HG03097 (cell line): ENCODE data around the gene ARL10.

Source experiments
- ATAC-seq: cut with Tn5 transposase; IDR thresholded peaks from one replicate; pipeline ENCODE4 v1.9.1; 2021; ENCODE audit not compliant: unreplicated experiment, low FRiP score

ARL10 gene

DNA sequence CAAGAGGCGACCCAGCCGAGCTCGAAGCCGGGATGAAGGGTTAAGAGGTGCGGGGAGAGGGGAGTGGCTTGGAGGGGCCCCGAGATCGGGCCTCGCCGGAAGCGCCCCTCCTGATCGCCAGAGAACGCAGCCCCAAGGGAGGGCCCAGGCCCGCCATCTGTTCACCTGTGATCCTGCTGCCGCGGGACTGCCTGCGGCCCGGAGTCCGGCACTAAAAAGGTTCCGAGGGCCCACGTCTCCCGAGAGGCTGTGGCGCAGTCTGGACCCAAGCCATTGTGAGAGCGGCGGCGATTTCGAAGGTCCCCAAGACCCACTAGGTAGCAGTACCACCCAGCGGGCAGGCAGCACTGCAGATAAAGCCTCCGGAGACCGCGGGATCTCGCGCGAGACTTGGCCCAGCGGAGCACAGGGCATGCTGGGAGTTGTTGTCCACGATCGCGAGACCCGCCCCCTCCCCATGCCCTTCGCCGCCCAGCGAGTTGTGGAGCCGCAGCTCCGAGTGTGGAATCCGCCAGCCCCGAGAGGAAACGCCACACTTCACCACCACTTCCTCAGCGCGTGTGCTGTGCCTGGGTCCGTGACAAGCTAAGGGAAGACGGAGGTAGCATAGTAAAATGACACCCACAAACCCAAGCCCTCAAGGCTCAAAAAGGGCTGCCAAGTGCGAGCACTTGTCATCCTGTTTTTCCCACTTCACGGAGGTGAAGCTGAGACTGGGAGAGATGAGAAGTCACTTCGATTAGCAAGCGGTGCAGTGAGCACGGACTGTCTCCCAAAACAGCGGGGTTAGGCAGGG, 3.7 kb upstream of the ARL10 start, which contains the start of gene KIAA1191:
Gene KIAA1191, minus strand, starts transcription at position 328 of the 796 bp plus-strand sequence. CDS start 2,256 bp downstream, outside the sequence.
- ATAC-seq, result peak; percentile 87

DNA sequence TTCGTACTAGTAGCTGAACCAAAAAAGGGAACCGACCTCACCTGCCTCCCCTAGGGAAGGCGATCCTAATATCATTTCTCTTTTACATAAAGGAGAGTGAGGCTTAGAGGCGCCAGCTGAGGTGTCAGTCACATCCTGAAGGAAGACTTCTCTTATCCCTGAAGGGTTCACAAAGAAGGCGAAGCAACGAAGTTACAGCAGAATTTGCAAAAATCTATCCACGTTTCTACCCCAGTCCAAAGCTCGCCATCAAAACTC, 3.1 kb upstream of the ARL10 start:
- no peak for ATAC-seq

DNA sequence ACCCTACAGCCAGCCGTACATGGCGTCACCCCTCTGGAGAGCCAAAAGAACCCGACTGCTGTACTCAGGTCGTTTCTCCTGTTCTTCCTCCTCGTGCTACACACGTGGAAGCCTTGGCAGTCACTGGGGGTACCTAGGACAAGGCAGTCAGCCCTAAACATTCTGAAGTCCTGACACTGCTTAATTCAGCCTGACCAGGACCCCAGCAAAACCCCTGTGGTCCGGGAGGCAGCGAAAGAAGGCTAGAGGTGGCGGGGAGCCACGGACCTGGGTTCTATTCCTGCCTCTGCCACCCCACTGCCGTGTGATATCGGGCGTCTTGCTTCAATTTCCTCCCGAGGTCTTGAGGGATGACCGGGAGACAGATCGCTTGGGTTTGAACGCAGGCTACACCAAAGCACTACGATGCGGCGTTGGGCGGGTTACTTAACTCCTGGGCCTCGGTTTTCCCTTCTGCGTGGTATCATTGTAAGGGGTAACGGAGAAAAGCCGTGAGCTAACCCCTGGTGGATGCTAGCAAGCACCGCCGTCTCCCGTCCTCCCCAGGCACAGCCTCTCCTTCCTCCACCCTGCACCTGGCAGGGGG, 429 bp upstream of the ARL10 start:
- no peak for ATAC-seq

DNA sequence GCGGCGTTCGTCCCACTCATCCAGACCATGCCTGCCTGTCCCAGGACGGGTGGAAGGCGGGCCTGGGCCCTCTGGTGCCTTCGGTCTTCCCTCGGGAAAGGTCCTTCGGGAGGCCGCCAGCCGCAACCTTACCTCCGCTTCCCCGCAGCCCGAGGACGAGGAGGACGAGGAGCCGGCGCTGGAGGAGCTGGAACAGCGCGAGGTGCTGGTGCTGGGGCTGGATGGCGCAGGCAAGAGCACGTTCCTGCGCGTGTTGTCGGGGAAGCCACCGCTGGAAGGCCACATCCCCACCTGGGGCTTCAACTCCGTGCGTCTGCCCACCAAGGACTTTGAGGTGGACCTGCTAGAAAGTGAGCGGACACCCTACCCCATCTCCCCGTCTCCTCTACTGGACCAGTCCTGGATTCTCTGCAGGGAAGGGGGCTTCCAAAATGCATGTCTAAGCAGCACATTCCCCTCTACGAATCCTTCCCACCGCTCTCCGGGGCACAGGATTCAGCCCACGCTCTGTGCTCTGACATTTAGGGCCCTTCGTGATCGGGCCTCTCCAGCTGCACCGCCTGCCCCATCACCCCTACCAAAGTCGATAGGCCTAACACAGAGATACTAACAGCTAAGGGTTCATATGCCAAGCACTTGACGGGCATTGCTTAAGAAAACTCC, 1.1 kb downstream of the ARL10 start:
- ATAC-seq, result no peak

DNA sequence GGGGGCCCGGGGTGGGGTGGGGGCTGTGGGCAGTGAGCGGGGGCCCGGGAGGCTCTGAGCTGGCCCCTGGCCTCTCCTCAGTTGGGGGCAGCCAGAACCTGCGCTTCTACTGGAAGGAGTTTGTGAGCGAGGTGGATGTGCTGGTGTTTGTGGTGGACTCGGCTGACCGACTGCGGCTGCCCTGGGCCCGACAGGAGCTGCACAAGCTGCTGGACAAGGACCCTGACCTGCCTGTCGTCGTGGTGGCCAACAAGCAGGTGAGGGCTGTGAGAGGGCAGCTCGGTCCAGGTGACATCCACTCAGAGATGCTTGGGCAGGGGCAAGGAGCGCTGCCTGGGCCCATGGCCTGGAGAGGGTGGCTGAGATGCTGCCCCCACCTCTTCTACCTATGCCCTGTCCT, 3.4 kb downstream of the ARL10 start:
- ATAC-seq, result no peak

DNA sequence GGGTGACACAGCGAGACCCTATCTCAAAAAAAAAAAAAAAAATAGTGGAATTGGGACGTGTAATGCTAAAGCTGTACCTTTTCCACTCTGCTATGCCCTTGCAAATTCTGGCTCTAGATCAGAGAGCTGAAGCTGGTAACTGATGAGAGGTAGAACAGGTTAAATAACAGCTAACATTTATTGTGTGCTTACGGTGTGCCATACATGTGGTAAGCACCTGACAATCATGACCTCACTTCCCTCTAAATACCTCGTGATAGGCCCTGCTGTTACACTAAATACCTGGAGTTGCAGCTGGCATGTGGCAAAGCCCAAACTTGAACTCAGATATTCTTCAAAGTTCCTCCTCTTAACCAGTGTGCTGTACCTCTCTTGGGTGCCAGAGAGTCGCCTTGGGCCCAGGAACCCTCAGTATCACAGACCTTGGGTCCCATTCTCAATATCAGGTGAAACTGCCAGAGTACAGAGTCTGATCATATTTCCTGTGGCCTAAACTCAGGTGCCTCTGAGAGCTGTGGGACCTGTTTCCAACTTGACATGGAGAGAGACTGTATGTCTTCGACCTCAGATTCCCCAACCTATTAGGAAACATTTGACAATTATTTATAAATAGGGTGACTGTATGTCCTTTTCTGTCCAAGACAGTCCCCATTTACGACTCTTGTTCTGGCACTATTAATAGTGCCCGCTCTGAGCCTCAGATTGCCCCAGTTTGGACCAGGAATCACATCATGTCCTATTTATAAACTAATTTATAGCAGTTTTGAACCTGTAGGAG, 4.8 kb downstream of the ARL10 start:
- ATAC-seq, result no peak

DNA sequence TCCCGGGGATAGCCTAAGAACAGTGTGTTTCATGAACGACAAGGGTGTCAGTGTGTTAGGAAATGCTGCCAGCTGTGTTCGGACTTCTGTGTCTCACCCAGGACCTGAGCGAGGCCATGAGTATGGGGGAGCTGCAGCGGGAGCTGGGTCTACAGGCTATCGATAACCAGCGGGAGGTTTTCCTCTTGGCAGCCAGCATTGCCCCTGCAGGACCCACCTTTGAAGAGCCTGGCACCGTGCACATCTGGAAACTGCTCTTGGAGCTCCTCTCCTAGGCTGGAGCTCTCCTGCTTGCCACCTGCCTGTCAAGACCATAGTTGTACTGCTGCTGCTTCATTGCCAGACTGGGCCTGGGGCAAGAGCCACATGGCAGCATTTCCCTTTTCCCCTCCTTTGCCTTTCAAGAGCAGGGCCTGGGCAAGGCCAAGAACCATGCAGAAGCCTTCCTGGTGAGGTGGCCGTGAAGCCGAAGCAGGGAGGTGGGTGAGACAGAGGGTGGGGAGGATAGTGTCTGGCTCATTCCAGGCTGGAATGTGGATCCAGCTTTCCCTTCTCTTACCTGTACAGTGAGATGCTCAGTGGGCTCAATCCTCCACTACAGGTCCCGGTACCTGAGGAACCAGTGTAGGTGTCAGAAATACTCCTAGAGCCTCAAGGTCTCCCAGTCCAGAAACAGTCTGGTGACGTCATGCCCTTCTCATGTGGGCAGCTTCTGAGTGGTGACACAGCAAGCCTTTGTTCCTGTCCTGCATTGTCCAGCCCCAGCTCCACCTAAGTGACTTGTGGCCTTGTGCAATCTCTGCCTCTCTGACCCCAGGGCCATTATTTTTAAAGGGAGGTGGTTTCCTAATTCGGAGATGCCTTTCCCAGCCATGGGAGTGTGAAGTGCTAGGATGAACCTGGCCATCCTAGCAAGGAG, 6.6 kb downstream of the ARL10 start:
- no peak for ATAC-seq

DNA sequence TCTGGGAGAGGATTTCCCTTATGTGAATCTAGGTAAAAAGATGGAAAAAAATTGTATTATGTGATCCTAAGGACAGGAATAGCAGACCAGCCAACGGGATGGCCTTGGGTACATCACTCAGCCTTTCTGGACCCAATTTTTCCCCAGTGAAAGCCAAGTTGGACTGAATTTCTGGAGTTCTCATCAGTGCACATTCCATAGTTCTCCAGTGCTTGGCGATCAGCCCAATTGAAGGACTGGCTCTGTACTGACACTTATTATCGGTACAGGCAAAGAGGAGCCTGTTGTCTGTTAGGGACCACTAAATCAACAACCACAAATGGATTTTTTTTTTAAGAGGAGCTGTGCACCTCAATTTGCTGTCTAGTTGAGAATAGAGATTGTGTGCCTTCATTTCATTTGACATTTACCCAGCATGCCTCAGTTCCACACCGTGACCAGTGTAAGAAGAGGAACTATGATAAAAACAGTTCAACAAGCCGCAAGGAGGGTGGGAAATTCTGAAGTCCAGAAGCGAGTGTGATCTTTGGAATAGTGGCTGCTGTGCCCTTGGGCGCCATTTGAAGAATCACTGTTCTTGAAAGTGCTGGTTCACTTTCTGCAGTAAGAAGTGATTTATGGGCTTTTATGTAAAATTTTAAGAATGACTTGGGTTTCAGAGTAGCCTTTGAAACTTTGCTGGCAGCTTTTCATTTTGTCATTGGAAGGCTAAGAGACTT, 8.0 kb downstream of the ARL10 start:
- no peak for ATAC-seq

DNA sequence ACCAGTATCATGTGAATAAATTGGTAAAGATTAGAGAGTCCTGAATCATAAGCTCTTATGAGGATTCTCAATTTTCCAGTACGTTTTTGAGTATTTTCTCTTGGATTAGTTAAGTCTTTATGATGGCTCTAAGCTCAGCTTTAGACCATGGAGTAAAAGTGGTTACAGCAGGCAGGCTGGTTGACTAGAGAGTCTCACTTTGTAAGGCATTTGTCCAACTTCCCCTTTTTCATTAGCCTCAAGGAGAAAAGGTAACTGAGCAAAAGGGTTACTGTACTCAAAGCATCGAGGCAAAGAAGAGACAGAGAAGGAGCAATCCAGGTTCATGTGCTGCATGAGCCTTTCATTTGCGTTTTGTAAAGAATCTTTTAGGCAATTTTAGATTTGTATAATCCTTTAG, 14.6 kb downstream of the ARL10 start:
- ATAC-seq, result no peak

DNA sequence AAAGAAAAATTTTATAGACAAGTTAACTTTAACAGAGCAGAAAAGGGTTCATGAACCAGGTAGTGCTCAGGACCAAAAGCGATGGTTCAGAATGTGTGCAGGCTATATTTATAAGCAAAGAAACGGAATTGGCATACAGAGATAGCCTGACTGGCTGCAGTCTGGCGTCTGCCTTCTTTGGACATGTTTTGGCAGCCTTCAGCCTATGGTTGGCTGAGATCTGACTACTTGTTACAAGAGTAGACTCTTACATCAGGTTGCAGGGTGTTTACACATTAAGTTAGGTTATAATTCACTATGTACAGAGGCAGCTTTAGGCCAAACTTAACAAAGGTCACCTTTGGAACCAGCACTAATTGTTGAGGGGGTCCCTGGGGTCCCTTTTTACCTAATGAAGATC, 16.1 kb downstream of the ARL10 start:
- ATAC-seq, result no peak

DNA sequence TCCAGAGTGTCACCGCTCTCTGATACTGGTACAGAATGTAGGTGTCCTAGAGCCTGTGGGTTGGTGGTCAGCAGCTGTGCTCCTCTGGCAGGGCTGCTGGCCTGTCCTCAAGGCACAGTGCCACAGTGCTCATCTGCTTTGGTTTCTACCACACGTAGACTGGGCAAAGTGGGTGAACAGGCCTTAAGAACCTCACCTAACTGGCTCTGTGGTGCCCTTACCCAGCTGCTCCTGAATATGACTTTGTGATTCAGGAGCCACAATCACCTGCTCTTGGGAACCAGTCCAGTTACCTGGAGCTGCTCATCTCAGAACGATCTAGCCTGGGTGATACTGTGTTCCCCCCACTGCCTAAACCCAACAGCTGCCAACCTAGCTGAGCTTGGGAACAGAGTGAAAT, 16.7 kb downstream of the ARL10 start:
- no peak for ATAC-seq

DNA sequence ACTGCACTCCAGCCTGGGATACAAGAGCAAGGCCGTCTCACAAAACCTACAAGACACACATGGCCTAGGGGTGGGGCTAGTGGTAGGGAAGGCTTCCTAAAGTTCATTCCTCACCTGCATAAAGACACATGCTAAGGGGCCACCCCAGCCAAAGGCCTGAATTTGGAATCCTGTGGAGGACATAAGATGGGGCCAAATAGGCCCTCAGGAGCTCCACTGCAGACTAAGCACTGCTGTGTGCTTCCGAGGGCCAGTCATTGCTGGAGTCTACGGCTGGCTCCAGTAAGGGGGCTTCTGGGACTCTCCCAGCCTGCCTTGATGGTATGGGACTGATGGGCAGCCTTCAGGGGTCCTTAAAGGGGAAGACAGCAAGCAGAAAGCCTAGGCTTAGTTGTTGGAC, 17.4 kb downstream of the ARL10 start:
- ATAC-seq, result no peak

DNA sequence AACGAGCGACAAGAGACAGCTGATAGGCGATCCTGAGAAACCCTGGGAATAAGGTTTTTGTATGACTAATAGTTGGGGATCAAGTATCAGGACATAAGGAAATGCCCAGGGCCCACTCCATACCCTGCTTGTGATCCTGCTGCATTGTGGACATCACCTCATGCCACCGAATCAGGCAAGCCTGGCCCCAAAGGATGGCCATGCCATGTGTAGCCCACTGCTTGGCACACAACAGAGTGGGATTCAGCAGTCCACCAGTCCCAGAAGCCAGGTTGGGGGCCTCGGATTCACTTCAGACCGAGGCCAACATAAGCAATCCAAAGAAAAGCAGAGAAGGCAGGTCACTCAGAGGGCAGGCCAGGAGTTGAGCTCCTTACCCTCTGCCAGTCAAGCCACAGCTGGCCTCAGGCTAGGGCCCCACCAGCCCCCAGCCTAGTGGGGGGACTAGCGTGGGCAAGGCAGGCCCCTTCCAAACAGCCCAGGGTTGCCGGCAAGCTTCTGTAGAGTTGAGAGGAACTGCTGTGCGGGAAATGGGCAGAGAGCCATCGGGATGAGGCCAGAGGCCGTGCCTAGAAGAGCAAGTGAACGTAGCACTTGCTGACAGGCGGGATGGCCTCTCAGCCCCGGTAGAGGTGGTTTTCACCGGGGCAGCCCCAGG, 18.1 kb downstream of the ARL10 start:
- no peak for ATAC-seq

DNA sequence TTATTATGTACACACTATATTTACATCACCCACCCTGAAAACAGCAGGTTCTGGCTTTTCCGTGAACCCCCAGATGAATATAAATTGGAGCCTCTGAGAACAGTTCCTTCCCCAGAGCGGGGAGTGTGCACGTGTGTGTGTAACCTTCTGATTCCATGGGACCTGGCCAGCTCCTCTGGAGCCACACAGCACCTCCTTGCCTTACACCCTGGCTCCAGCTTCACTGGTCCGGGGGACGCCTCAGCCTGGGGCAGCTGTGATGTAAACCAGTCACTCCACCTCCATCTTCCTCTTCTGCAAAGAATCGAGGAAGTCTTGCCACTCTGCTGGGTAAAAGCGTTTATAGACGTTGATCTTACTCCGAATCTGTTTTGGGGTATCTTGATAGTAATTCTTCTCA, 18.7 kb downstream of the ARL10 start:
- ATAC-seq, result no peak

DNA sequence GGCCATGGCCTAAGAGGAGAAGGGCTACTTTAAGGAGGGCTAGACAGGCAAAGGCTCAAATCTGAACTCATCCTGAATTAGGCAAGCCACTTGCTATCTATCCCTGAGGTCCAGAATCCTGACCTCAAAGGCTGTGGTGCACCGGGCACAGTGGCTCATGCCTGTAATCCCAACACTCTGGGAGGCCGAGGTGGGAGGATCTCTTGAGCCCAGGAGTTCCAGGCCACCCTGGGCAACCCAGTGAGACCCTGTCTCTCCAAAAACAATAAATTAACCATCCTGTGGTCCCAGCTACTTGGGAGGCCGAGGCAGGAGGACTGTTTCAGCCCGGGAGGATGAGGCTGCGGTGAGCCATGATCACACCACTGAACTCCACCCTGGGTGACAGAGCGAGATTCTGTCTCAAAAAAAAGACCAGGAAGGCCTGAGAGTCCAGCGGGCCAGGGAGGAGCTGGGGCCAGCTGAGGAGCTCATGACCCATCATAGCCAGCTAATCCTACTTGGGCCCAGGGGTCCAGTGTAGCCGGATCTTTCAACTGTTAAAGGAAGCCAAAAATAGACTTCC, 19.2 kb downstream of the ARL10 start:
- ATAC-seq, result no peak

DNA sequence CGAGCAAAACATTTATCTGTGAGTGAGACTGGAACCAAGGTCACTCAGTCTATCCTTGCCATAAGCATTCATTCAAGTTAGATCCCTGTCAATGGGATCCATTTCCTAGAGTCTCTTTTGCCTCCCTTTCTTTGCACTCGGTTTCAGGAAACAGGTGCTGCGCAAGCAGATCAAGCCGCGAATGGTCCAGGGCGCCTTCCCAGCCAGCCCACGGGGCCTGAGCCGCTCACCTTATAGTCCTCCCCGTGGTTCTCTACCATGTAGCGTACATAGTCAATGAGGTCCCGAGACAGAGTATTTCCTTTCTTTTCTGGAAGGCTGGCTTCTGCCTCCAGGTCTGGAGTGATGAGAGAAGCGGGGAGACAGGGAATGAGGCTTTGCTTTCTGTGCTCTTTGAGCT, 19.7 kb downstream of the ARL10 start:
- ATAC-seq, result no peak

DNA sequence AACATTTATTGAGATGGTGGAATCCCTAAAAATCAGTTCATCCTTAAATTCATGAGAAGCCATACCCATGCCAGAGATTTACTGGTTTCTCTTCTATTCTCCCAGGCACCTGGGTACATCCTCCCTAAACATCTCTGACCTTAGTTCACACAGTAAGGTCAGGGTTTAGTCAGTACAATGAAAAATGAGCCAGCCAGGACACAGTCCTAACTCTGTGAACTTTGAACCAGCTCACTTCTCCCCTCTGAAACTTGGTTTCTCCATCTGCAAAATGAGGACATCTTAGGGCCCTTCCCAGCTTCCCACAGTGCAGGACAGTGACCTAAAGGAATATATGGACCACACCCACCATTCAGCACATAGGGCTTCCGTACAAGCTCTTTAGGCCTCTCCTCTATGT, 21.2 kb downstream of the ARL10 start:
- no peak for ATAC-seq

DNA sequence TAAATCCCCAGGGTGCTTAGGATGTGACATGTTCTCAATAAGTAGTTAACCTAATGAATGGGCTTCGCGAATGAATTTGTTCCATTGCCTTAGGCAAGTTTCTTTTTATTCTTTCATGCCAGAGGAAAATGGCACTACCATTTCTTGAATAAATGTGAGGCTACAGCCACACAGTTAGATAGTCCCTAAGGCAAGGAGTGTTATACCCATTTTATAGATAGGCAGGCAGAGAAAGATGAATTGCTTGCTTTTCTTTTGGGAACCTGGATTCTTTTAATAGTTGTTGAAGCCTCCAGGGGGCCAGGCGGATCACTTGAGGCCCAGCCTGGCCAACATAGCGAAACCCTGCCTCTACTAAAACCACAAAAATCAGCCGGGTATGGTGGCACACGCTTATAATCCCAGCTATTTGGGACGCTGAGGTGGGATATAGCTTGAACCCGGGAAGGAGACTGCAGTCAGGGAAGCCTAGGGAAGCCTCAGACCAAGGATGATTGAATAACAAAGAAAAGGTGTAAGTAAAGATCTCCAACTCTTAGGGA, 22.2 kb downstream of the ARL10 start:
- no peak for ATAC-seq

DNA sequence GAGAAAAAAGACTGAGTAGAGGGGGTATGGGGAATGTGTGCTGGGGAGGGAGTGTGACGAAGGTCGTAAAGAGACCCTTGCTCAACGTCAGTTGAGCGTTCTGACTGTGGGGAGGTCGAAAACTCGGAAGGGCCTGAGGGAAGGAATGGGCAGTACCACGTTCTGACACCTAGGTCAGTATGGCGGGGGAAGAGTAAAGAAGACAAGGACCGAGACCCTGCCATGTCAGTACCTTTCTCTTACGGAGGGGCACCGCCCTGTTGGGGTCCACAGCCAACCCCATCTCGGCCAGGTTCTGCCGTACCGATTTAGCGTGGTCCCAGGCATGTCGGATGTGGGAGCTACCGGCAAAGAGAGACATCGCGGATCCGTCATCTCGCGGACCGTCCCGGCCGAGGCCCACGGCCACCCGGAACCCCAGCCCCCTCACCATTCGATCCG, 22.7 kb downstream of the ARL10 start:
- no peak for ATAC-seq
